HepG2 (cell line): ENCODE data around the gene RRBP1. TPM values are rescaled to one million over a fixed set of nuclear protein-coding genes. Genes with fewer than 3 reads are reported as not detected.

Source experiments
- ATAC-seq: fragments of 200-7000 bp; cut with Tn5 transposase; 3 replicates; pipeline ENCODE4 v1.9.1; 2020; ENCODE audit warnings: mild to moderate bottlenecking, moderate library complexity
- BruUV-seq: library from RNA; stranded (reverse); fragments of 400-500 nt; replicated peaks from 2 replicates; lab custom pipeline; 2021; lab: Mats Ljungman, UMichigan
- CTCF ChIA-PET: fragments of 300-600 bp; formaldehyde crosslinking; extraction: SDS; loops from one replicate; lab custom pipeline; 2021; ENCODE audit warnings: low total read pairs, inconsistent platforms, low intra/inter-chr PET ratio; lab: Yijun Ruan, JAX
- POLR2A ChIA-PET: fragments of 350-600 bp; sonication (Branson Sonifier 250); formaldehyde crosslinking; loops from one replicate; lab custom pipeline; 2020; ENCODE audit warnings: antibody characterized with exemption, inconsistent platforms; lab: Yijun Ruan, JAX
- DNase-seq: peaks from one replicate; pipeline ENCODE4 v3.0.0-alpha.2; 2015; ENCODE audit warnings: low spot score
- FAIRE-seq: peaks from 3 replicates; lab custom pipeline; 2011; peaks lifted over from hg19 to GRCh38; lab: Jason Lieb, UNC
- H2AFZ ChIP-seq: one replicate; pipeline ENCODE4 v1.6.1; 2011; ENCODE audit warnings: low read length, inconsistent platforms
- H3K27ac ChIP-seq: fragments of 300-600 bp; 3 replicates; pipeline ENCODE4 v1.8.0; 2011; ENCODE audit warnings: mixed run types, mild to moderate bottlenecking, mixed read lengths, low read length, inconsistent platforms; ENCODE audit not compliant: insufficient read depth; ENCODE audit errors: extremely low read length
- H3K27me3 ChIP-seq, 2 experiments: fragments of 200-600 bp in 1 of 2; 2 replicates in 1 of 2; 3 replicates in 1 of 2; pipeline versions ENCODE4 v1.6.0 to v1.8.0; 2011; ENCODE audit warnings: low read length in 2 of 2, mild to moderate bottlenecking in 2 of 2, moderate library complexity in 2 of 2, inconsistent platforms in 1 of 2; ENCODE audit not compliant: insufficient read depth in 2 of 2, control insufficient read depth in 1 of 2
- H3K36me3 ChIP-seq, 2 experiments: fragments of 200-600 bp in 1 of 2; replicated peaks in 1 of 2; 2 replicates in 1 of 2; 3 replicates in 1 of 2; pipeline versions ENCODE4 v1.5.1 to v1.8.0; 2011; ENCODE audit warnings: low read length in 2 of 2, inconsistent platforms in 1 of 2; ENCODE audit not compliant: insufficient read depth in 2 of 2, control insufficient read depth in 1 of 2
- H3K4me1 ChIP-seq: 2 replicates; pipeline ENCODE4 v1.5.1; 2012; ENCODE audit warnings: low read length, inconsistent platforms; ENCODE audit not compliant: insufficient read depth
- H3K4me2 ChIP-seq: 2 replicates; pipeline ENCODE4 v1.6.0; 2011; ENCODE audit warnings: low read depth, low read length, inconsistent platforms
- H3K4me3 ChIP-seq, 3 experiments: fragments of 200-600 bp in 1 of 3; sonication (generic), shearing (Covaris generic) in 1 of 3; replicated peaks in 1 of 3; 2 replicates each; pipeline ENCODE4 v1.5.1; 2011 to 2016; ENCODE audit warnings: low read length in 3 of 3, inconsistent platforms in 2 of 3, low read depth in 2 of 3, mild to moderate bottlenecking in 2 of 3, control low read depth in 1 of 3, mixed read lengths in 1 of 3; ENCODE audit not compliant: insufficient read depth in 1 of 3
- H3K79me2 ChIP-seq: one replicate; pipeline ENCODE4 v1.6.1; 2011; ENCODE audit warnings: low read length, inconsistent platforms; ENCODE audit not compliant: insufficient read depth
- H3K9ac ChIP-seq: 2 replicates; pipeline ENCODE4 v1.6.0; 2011; ENCODE audit warnings: mild to moderate bottlenecking, low read depth, low read length, inconsistent platforms; ENCODE audit not compliant: insufficient read depth
- H3K9me3 ChIP-seq: 2 replicates; pipeline ENCODE4 v1.5.1; 2012; ENCODE audit warnings: mild to moderate bottlenecking, low read length
- H4K20me1 ChIP-seq: 2 replicates; pipeline ENCODE4 v1.6.0; 2011; ENCODE audit warnings: inconsistent platforms, mild to moderate bottlenecking, low read length, moderate library complexity; ENCODE audit not compliant: insufficient read depth
- JUND ChIP-seq: sonication (generic); formaldehyde crosslinking; IDR thresholded peaks from 2 replicates; pipeline ENCODE4 v1.8.0; 2022; ENCODE audit warnings: mild to moderate bottlenecking, missing genetic modification reagents
- KAT2B ChIP-seq: fragments of 150-350 bp; IDR thresholded peaks from 2 replicates; pipeline ENCODE4 v1.6.1; 2014; ENCODE audit warnings: low read depth, low read length, borderline replicate concordance
- MEIS2 ChIP-seq: sonication (generic); formaldehyde crosslinking; IDR thresholded peaks from 2 replicates; pipeline ENCODE4 v1.9.0; 2021; ENCODE audit warnings: mild to moderate bottlenecking, missing genetic modification reagents
- RORA ChIP-seq: sonication (generic); formaldehyde crosslinking; IDR thresholded peaks from 2 replicates; pipeline ENCODE4 v1.5.0; 2020; ENCODE audit warnings: mild to moderate bottlenecking, missing genetic modification reagents, moderate library complexity
- TCF7L2 ChIP-seq: IDR thresholded peaks from 2 replicates; pipeline ENCODE4 v1.6.1; 2011; ENCODE audit warnings: mild to moderate bottlenecking, low read depth, low read length, moderate library complexity
- THAP11 ChIP-seq: IDR thresholded peaks from 2 replicates; pipeline ENCODE4 v1.6.1; 2016; ENCODE audit warnings: missing biosample characterization, missing genetic modification reagents
- ZFP1 ChIP-seq: IDR thresholded peaks from 2 replicates; pipeline ENCODE4 v1.6.1; 2016
- ZNF232 ChIP-seq: sonication (generic); formaldehyde crosslinking; IDR thresholded peaks from 2 replicates; pipeline ENCODE4 v1.4.0; 2020; ENCODE audit warnings: missing genetic modification reagents, borderline replicate concordance
- ZNF34 ChIP-seq: sonication (generic); formaldehyde crosslinking; IDR thresholded peaks from 2 replicates; pipeline ENCODE4 v1.4.0; 2020; ENCODE audit warnings: mild to moderate bottlenecking, missing genetic modification reagents, borderline replicate concordance
- ZNF501 ChIP-seq: sonication (generic); formaldehyde crosslinking; IDR thresholded peaks from 2 replicates; pipeline ENCODE4 v1.5.1; 2020; ENCODE audit warnings: mild to moderate bottlenecking, moderate library complexity, missing genetic modification reagents
- ZNF614 ChIP-seq: IDR thresholded peaks from 2 replicates; pipeline ENCODE4 v1.6.1; 2018; ENCODE audit warnings: missing biosample characterization, missing genetic modification reagents, inconsistent platforms, borderline replicate concordance
- ZNF724P ChIP-seq: sonication (generic); formaldehyde crosslinking; IDR thresholded peaks from 2 replicates; pipeline ENCODE4 v1.8.0; 2022; ENCODE audit warnings: missing genetic modification reagents, borderline replicate concordance
- ZNF773 ChIP-seq: sonication (generic); formaldehyde crosslinking; IDR thresholded peaks from 2 replicates; pipeline ENCODE4 v1.4.0; 2020; ENCODE audit warnings: missing genetic modification reagents, borderline replicate concordance
- ZNF782 ChIP-seq: sonication (generic); formaldehyde crosslinking; IDR thresholded peaks from 2 replicates; pipeline ENCODE4 v1.4.0; 2020; ENCODE audit warnings: missing genetic modification reagents, mild to moderate bottlenecking, borderline replicate concordance
- ZNF883 ChIP-seq: sonication (generic); formaldehyde crosslinking; IDR thresholded peaks from 2 replicates; pipeline ENCODE4 v1.5.1; 2020; ENCODE audit warnings: mild to moderate bottlenecking, missing genetic modification reagents; ENCODE audit errors: not compliant biosample characterization
- in situ Hi-C: cut with HindIII; loops from 2 replicates; pipeline ENCODE4 v1.10.0; 2017; ENCODE audit warnings: low pct_unique_long_range_greater_than_20kb; ENCODE audit not compliant: extremely low pct_ligation_motif_present
- intact Hi-C: fragments of 100-400 bp; cut with micrococcal nuclease; formaldehyde crosslinking; loops from one replicate; pipeline ENCODE4 v1.10.0; 2022; ENCODE audit not compliant: unreplicated experiment
- polyA plus RNA-seq, 8 experiments: library from polyadenylated mRNA; depleted of rRNA in 3 of 8; stranded (reverse) in 7 of 8; unstranded in 1 of 8; fragments of >200 nt; fragmentation: Illumina TruSeq in 4 of 8; extraction: Trizol in 4 of 8; gene quantifications; 2 replicates each; pipeline versions ENCODE4 v1.2.1 to v1.2.3, GENCODE V29; 2011 to 2016; ENCODE audit warnings: low read depth in 4 of 8, missing spikeins in 1 of 8, mixed read lengths in 1 of 8; ENCODE audit not compliant: insufficient read depth in 1 of 8
- total RNA-seq, 5 experiments: library from RNA; depleted of rRNA; stranded (reverse); fragments of >200 nt; fragmentation: Illumina TruSeq; extraction: Trizol; gene quantifications; 2 replicates each; pipeline ENCODE4 v1.2.3, GENCODE V29; 2016; ENCODE audit warnings: low read depth in 1 of 5
- TF ChIP-seq, protein P1 (sequence below): sonication (generic); formaldehyde crosslinking; IDR thresholded peaks from 2 replicates; pipeline ENCODE4 v1.4.0; 2020; ENCODE audit warnings: mild to moderate bottlenecking, missing genetic modification reagents
- TF ChIP-seq, protein P2 (sequence below): sonication (generic); formaldehyde crosslinking; IDR thresholded peaks from 2 replicates; pipeline ENCODE4 v1.8.1; 2023; ENCODE audit warnings: mild to moderate bottlenecking, moderate library complexity, missing genetic modification reagents
- TF ChIP-seq, protein P3 (sequence below): sonication (generic); formaldehyde crosslinking; IDR thresholded peaks from 2 replicates; pipeline ENCODE4 v1.4.0; 2020; ENCODE audit warnings: missing genetic modification reagents, low read depth, mild to moderate bottlenecking, borderline replicate concordance

The RRBP1 gene
- total and polyA plus RNA-seq, 2 of the 13 experiments (the other 11 are each of a cell fraction or from before 2014, with no cell fraction given): 150 to 222 TPM

DNA sequence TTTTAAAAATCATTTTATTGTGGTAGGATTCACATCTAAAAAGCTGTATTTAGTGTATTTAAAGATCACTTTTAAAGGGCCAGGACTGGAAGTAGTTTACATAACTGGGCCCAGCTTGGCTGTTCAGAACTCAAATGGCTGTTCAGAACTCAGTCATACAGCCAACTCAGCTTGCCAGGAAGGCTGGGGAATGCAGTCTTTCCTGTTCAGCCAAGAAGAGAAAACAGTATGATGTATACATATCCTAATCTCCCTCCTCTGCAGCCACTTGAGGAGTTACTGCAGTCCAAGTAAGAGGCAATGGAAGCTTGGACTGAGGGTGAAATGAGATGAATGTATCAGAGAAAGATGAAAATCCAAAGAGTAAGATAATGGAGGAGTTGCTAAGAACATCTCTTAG lies 87.6 kb downstream of the RRBP1 start:
- Histone ChIP-seq H3K9me3 (peaks cover 7% of the 10 kb centered on the region; the same call in 1 of the 2 replicates), H2AFZ (no peak overlapping the region), H3K4me1 (no peaks in the 10 kb centered on the region), H3K27ac (no peak overlapping the region), H3K79me2 (peaks cover 51% of the 10 kb centered on the region), H3K4me3 (no peak overlapping the region), H3K4me2 (no peak overlapping the region), H3K27me3 (no peaks in the 10 kb centered on the region), H3K9ac (no peak overlapping the region), H3K36me3 (no peaks in the 10 kb centered on the region), H4K20me1 (no peaks in the 10 kb centered on the region)
- no peak for TF ChIP-seq ZNF724P (CRISPR knock-in tag)
- TF ChIP-seq, protein P1, sequence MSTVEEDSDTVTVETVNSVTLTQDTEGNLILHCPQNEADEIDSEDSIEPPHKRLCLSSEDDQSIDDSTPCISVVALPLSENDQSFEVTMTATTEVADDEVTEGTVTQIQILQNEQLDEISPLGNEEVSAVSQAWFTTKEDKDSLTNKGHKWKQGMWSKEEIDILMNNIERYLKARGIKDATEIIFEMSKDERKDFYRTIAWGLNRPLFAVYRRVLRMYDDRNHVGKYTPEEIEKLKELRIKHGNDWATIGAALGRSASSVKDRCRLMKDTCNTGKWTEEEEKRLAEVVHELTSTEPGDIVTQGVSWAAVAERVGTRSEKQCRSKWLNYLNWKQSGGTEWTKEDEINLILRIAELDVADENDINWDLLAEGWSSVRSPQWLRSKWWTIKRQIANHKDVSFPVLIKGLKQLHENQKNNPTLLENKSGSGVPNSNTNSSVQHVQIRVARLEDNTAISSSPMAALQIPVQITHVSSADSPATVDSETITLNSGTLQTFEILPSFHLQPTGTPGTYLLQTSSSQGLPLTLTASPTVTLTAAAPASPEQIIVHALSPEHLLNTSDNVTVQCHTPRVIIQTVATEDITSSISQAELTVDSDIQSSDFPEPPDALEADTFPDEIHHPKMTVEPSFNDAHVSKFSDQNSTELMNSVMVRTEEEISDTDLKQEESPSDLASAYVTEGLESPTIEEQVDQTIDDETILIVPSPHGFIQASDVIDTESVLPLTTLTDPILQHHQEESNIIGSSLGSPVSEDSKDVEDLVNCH (CRISPR knock-in tag): no peak
- no peak for TF ChIP-seq TCF7L2
- TF ChIP-seq RORA: no peak
- TF ChIP-seq ZFP1 (CRISPR knock-in tag): no peak
- no peak for TF ChIP-seq ZNF614 (CRISPR knock-in tag)
- no peak for TF ChIP-seq ZNF773 (CRISPR knock-in tag)
- TF ChIP-seq, protein P2, sequence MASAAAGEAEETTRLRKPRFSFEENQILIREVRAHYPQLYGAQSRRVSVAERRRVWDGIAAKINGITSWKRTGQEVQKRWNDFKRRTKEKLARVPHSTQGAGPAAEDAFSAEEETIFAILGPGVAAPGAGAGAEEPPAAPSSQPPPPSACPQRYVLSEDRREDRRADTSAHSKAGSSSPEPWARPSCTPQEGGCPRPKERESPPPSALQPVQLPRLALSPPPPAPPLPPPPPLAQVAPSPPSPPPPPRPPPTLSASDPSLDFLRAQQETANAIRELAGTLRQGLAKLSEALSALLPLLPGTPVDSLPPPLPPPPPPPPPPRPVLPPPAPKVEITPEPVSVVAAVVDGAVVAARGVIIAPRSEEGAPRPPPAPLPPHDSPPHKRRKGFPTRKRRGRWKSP (CRISPR knock-in tag): no peak
- no peak for TF ChIP-seq ZNF883 (CRISPR knock-in tag)
- TF ChIP-seq, protein P3, sequence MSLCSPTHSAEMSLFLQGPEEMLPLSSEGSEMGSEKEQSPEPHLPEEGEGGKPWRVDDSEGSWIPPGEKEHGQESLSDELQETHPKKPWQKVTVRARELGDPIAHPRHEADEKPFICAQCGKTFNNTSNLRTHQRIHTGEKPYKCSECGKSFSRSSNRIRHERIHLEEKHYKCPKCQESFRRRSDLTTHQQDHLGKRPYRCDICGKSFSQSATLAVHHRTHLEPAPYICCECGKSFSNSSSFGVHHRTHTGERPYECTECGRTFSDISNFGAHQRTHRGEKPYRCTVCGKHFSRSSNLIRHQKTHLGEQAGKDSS (CRISPR knock-in tag): no peak
- TF ChIP-seq ZNF232 (CRISPR knock-in tag): no peak
- TF ChIP-seq THAP11 (CRISPR knock-in tag): no peak
- no peak for TF ChIP-seq ZNF34 (CRISPR knock-in tag)
- no peak for TF ChIP-seq KAT2B
- no peak for TF ChIP-seq MEIS2 (CRISPR knock-in tag)
- TF ChIP-seq JUND (CRISPR knock-in tag): no peak
- TF ChIP-seq ZNF782 (CRISPR knock-in tag): no peak
- no peak for TF ChIP-seq ZNF501
- no peak for ATAC-seq
- in situ Hi-C loops: no loop called here
- DNase-seq: no peak
- FAIRE-seq: no peak
- intact Hi-C loops: no loop called here
- no TSS peak for BruUV-seq
- POLR2A ChIA-PET: interaction anchor here (1.0 kb wide), 1 partner anchor 14 kb away, joined by 3 read pairs; no protein-coding TSS in a partner anchor
- CTCF ChIA-PET: no interaction called here
